Breast epithelium (tissue), 4 donors: Measurements from ENCODE around the gene ZNF516. TPM values are rescaled to one million over a fixed set of nuclear protein-coding genes. Genes with fewer than 3 reads are reported as not detected.
A peak's percentile ranks its signal among the peaks of the same experiment; 100 is the strongest.

Experiments
- DNase-seq, 2 donors: peaks; one replicate each; pipeline ENCODE4 v3.0.0-alpha.2; 2019; ENCODE audit warnings: low spot score in 2 of 2
- H3K27ac ChIP-seq, 2 donors: fragments of 200-600 bp; sonication (generic) in 1 of 2; one replicate each; pipeline ENCODE4 v1.5.1; 2016 to 2019; ENCODE audit warnings: mild to moderate bottlenecking in 1 of 2
- H3K27me3 ChIP-seq, 2 donors: fragments of 200-600 bp; sonication (generic) in 1 of 2; one replicate each; pipeline versions ENCODE4 v1.5.1 to v1.6.0; 2017 to 2019; ENCODE audit warnings: control low read depth in 1 of 2, mild to moderate bottlenecking in 1 of 2
- H3K36me3 ChIP-seq: fragments of 200-600 bp; one replicate; pipeline ENCODE4 v1.5.1; 2019
- H3K4me1 ChIP-seq, 2 donors: fragments of 200-600 bp; sonication (generic); one replicate each; pipeline ENCODE4 v1.5.1; 2016 to 2019; ENCODE audit warnings: control low read depth in 1 of 2
- H3K4me3 ChIP-seq, 3 donors: fragments of 200-600 bp; sonication (generic); 1 replicate in 2 of 3; 2 replicates in 1 of 3; pipeline ENCODE4 v1.5.1; 2016 to 2019; ENCODE audit warnings: mild to moderate bottlenecking in 3 of 3, moderate library complexity in 2 of 3
- H3K9me3 ChIP-seq, 2 donors: fragments of 200-600 bp; sonication (generic) in 1 of 2; one replicate each; pipeline ENCODE4 v1.5.1; 2016 to 2019; ENCODE audit warnings: control low read depth in 1 of 2
- POLR2A ChIP-seq: fragments of 450-650 bp; IDR thresholded peaks from one replicate; pipeline ENCODE4 v1.6.1; 2016; ENCODE audit warnings: antibody characterized with exemption, mild to moderate bottlenecking, moderate library complexity
- POLR2AphosphoS5 ChIP-seq, 3 donors: sonication (generic); formaldehyde crosslinking; IDR thresholded peaks; one replicate each; pipeline ENCODE4 v1.6.1; 2017; ENCODE audit warnings: antibody characterized with exemption in 3 of 3
- intact Hi-C: fragments of 100-400 bp; cut with DNase I; formaldehyde crosslinking; loops from one replicate; pipeline ENCODE4 v1.15.1; 2023; ENCODE audit warnings: low total_unique reads
- total RNA-seq, 3 donors: library from RNA; depleted of rRNA; stranded (reverse); fragments of >200 nt; gene quantifications; one replicate each; pipeline ENCODE4 v1.1.0, GENCODE V29; 2016
- TF ChIP-seq, protein P1 (sequence below), 3 donors: fragments of 450-650 bp; IDR thresholded peaks; one replicate each; pipeline ENCODE4 v1.5.1; 2016 to 2017; ENCODE audit warnings: antibody characterized with exemption in 3 of 3, mild to moderate bottlenecking in 3 of 3, moderate library complexity in 3 of 3

Gene ZNF516
- total RNA-seq, 3 donors from 2014 or later, result 12.0 to 33.4 (median 24.0) TPM

DNA sequence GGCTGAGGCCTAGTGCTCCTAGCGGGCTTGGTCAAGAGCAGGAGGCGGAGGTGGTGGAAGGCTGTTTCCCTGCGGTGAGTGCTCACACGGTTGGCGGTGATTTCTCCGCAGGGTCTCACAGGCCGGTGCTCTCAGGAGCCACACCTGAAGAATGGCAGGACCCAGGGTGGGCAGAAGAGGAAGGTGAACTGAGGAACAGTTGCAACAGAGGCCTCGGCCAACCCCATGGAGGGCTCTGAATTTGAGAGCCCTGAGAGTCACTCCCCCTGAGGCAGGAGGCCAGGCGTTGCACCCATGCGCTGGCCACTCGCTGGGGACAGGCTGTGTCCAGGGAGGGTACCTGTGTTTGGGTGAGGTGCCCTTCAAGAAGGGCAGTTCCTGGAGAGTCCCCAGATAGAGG, 35.3 kb upstream of the ZNF516 start:
- Histone ChIP-seq H3K36me3 (no peaks in the 10 kb centered on the region), H3K4me3 (no peak overlapping the region), H3K4me1 (no peaks in the 10 kb centered on the region), H3K27me3 (no peaks in the 10 kb centered on the region), H3K9me3 (no peaks in the 10 kb centered on the region), H3K27ac (no peak overlapping the region)
- no peak for DNase-seq
- intact Hi-C loops, result no loop called here
- TF ChIP-seq, protein P1, sequence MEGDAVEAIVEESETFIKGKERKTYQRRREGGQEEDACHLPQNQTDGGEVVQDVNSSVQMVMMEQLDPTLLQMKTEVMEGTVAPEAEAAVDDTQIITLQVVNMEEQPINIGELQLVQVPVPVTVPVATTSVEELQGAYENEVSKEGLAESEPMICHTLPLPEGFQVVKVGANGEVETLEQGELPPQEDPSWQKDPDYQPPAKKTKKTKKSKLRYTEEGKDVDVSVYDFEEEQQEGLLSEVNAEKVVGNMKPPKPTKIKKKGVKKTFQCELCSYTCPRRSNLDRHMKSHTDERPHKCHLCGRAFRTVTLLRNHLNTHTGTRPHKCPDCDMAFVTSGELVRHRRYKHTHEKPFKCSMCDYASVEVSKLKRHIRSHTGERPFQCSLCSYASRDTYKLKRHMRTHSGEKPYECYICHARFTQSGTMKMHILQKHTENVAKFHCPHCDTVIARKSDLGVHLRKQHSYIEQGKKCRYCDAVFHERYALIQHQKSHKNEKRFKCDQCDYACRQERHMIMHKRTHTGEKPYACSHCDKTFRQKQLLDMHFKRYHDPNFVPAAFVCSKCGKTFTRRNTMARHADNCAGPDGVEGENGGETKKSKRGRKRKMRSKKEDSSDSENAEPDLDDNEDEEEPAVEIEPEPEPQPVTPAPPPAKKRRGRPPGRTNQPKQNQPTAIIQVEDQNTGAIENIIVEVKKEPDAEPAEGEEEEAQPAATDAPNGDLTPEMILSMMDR (IDR thresholded peaks at IDR 0.05), result no peak
- TF ChIP-seq POLR2AphosphoS5 (IDR thresholded peaks at IDR 0.05) (no peak), POLR2A (no peak)

DNA sequence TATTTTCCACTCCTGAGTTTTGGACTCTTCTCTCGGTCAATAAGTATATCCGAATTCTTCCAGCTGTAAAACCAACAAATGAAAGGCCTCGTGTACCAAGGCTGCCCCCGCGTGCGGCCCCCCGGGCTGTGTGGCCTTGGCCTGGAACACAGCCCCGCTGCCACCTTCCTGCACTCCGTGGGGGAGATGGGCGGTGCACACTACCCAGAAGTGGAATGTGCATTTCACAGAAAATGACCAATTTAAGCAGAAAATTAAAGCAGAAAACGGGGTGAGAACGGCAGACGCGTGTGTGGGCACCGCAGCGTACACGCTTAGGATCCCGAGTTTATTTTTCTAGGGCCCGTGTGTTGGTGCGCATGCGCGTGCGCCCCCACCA, 34.4 kb upstream of the ZNF516 start:
- TF ChIP-seq, protein P1 (IDR thresholded peaks at IDR 0.05), result no peak
- TF ChIP-seq POLR2A (no peak), POLR2AphosphoS5 (IDR thresholded peaks at IDR 0.05) (no peak)
- Histone ChIP-seq H3K9me3 (no peaks in the 10 kb centered on the region), H3K36me3 (no peaks in the 10 kb centered on the region), H3K4me3 (peak overlapping the region; percentile 40 to 71 (median 54)), H3K27ac (peak overlapping the region; percentile 79 to 86), H3K4me1 (no peaks in the 10 kb centered on the region), H3K27me3 (no peaks in the 10 kb centered on the region)
- intact Hi-C loops, result no loop called here
- no peak for DNase-seq

DNA sequence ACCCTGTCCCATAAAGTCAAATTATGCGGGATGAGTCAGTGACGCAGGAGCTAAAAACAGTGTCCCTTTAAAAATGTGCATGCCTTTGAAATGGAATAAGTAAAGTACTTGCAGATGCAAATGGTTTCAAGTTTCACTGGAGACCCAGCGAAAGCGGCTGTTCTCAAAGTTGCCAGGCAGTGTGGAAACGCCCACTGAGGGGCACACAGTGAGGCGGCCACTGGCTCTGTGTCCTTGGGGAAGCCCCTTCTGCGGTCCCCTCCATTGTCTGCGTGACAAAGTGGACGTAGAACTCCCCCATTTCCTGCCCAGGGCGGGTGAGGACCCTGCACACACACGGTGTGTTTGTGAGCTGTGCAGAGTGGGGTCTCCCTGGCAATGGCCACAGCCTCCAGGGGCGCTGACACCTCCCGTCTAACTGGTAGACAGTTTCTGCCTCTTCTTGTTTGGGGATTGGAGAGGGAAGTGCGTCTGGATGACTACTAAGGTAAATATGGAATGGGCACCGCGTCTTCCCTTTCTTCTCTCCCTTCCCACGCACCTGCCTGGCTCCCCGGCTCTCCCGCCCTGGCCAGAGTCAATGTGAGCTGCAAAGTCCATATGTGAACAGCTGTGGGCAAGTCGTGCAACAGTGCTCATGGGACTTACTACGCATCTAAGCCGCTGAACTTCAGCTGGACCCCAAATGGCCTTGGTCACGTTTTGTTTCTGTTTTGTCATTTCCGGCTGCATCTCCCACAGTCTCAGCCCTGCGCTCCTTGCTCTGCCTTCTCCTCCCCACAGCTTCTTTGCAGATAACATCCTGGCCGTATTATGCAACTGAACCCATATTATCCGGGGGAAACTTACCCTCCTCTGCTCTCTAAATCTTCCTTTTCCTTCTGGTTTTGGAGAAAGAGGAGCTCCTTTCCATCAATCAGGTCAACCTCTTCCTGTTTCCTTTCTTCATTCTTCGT, 33.7 kb upstream of the ZNF516 start:
- H3K36me3 ChIP-seq, result no peaks in the 10 kb centered on the region
- DNase-seq, result no peak
- intact Hi-C loops, result no loop called here
- H3K4me1 ChIP-seq, result no peaks in the 10 kb centered on the region
- peak overlapping the region; percentile 79 to 86 for H3K27ac ChIP-seq
- peak overlapping the region; percentile 40 to 71 (median 54) for H3K4me3 ChIP-seq
- peak in 2 of 3 donors; percentile 18 to 53 for TF ChIP-seq POLR2AphosphoS5 (IDR thresholded peaks at IDR 0.05)
- peak; percentile 15 for TF ChIP-seq POLR2A
- TF ChIP-seq, protein P1 (IDR thresholded peaks at IDR 0.05), result no peak
- no peaks in the 10 kb centered on the region for H3K27me3 ChIP-seq
- H3K9me3 ChIP-seq, result no peaks in the 10 kb centered on the region

DNA sequence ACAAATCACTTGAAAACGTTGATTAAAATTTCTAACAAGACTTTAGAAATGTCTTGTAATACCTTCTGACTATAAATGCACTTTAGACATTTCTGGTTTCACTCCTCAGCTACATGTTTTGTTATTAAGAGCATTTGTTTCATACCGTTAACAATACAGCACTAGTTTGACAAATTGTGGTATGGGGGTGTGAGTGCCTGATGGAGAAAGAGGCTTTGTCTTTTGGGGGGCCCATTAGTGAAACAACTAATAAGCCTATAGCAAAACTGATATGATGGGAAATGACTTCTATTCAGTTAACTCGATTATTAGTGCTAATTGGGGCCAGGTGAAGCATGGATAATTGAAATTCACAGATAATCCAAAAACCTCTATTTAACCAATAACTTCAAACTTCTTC, 30.9 kb upstream of the ZNF516 start:
- H3K36me3 ChIP-seq, result no peaks in the 10 kb centered on the region
- intact Hi-C loops, result no loop called here

More for the DNA sequence above, 30.9 kb upstream of the ZNF516 start:
- TF ChIP-seq POLR2AphosphoS5 (IDR thresholded peaks at IDR 0.05) (no peak), POLR2A (no peak)
- TF ChIP-seq, protein P1 (IDR thresholded peaks at IDR 0.05), result no peak
- H3K27ac ChIP-seq, result peak overlapping the region in 1 of 2 donors; percentile 81
- H3K27me3 ChIP-seq, result no peaks in the 10 kb centered on the region
- H3K4me3 ChIP-seq, result peak overlapping the region in 2 of 3 donors; percentile 43 to 66
- no peaks in the 10 kb centered on the region for H3K4me1 ChIP-seq
- no peaks in the 10 kb centered on the region for H3K9me3 ChIP-seq
- DNase-seq, result no peak
